HFFc6 (cell line): ENCODE measurements around the gene ZDHHC3. TPM values are rescaled to one million over a fixed set of nuclear protein-coding genes. Genes with fewer than 3 reads are reported as not detected.

Source experiments
- DNase-seq: peaks from one replicate; pipeline ENCODE4 v3.0.0-alpha.2; 2018
- H3K27ac Mint-ChIP-seq: 2 replicates; pipeline ENCODE4 v1.8.0; 2020; ENCODE audit warnings: mild to moderate bottlenecking, mixed read lengths
- H3K27me3 Mint-ChIP-seq: 2 replicates; pipeline ENCODE4 v1.8.0; 2021; ENCODE audit warnings: mild to moderate bottlenecking, moderate library complexity, mixed read lengths; ENCODE audit not compliant: insufficient read depth
- H3K36me3 Mint-ChIP-seq: 2 replicates; pipeline ENCODE4 v1.8.0; 2021; ENCODE audit warnings: low read depth, mixed read lengths
- H3K4me1 Mint-ChIP-seq: 2 replicates; pipeline ENCODE4 v1.8.0; 2020; ENCODE audit warnings: low read depth, mixed read lengths
- H3K4me3 Mint-ChIP-seq: 2 replicates; pipeline ENCODE4 v1.8.0; 2020; ENCODE audit warnings: mild to moderate bottlenecking, moderate library complexity, mixed read lengths
- H3K9me3 Mint-ChIP-seq: 2 replicates; pipeline ENCODE4 v1.8.0; 2020; ENCODE audit warnings: mild to moderate bottlenecking, mixed read lengths
- CTCF ChIP-seq: fragments of 200-600 bp; sonication (generic); IDR thresholded peaks from 2 replicates; pipeline ENCODE4 v1.5.0; 2021; ENCODE audit warnings: antibody characterized with exemption, mild to moderate bottlenecking
- total RNA-seq, 6 experiments: library from RNA; stranded (reverse); fragmentation: NEBNext Ultra II Directional; extraction: Animal tissue kit (Norgen Biotek cat#: 25700); gene quantifications; 2 replicates in 1 of 6; 3 replicates in 5 of 6; pipeline ENCODE4 v1.2.3, GENCODE V29; 2021

The ZDHHC3 gene
- total RNA-seq, 6 experiments from 2014 or later = 55.5 to 74.7 (median 64.4) TPM

GRCh38 chr3:44883999-44884431 lies 92.0 kb downstream of the ZDHHC3 start:
- peaks cover 4% of the 10 kb centered on the region; the same call in 1 of the 2 replicates for H3K36me3 Mint-ChIP-seq
- TF ChIP-seq CTCF = no peak
- peaks cover 4% of the 10 kb centered on the region; the same call in 1 of the 2 replicates for H3K27me3 Mint-ChIP-seq
- peak; percentile 73 for DNase-seq
- H3K9me3 Mint-ChIP-seq = no peaks in the 10 kb centered on the region
- peaks cover 43% of the 10 kb centered on the region for H3K4me1 Mint-ChIP-seq
- H3K4me3 Mint-ChIP-seq = peak overlapping the region; percentile 60
- peak overlapping the region; percentile 88 for H3K27ac Mint-ChIP-seq

GRCh38 chr3:44883213-44883955 lies 92.6 kb downstream of the ZDHHC3 start:
- no peaks in the 10 kb centered on the region for H3K9me3 Mint-ChIP-seq
- H3K36me3 Mint-ChIP-seq = peaks cover 4% of the 10 kb centered on the region; the same call in 1 of the 2 replicates
- H3K4me1 Mint-ChIP-seq = peaks cover 43% of the 10 kb centered on the region
- H3K27me3 Mint-ChIP-seq = peaks cover 4% of the 10 kb centered on the region; the same call in 1 of the 2 replicates
- peak; percentile 13; the same call in 1 of the 2 replicates for TF ChIP-seq CTCF
- peak overlapping the region; percentile 88 for H3K27ac Mint-ChIP-seq
- peak overlapping the region; percentile 60 for H3K4me3 Mint-ChIP-seq
- no peak for DNase-seq

GRCh38 chr3:44880284-44880683 lies 95.7 kb downstream of the ZDHHC3 start:
- H3K9me3 Mint-ChIP-seq = no peaks in the 10 kb centered on the region
- TF ChIP-seq CTCF = no peak
- H3K27me3 Mint-ChIP-seq = peaks cover 4% of the 10 kb centered on the region; the same call in 1 of the 2 replicates

GRCh38 chr3:44877333-44877732 lies 98.6 kb downstream of the ZDHHC3 start:
- H3K4me3 Mint-ChIP-seq = no peak overlapping the region
- DNase-seq = no peak
- no peaks in the 10 kb centered on the region for H3K9me3 Mint-ChIP-seq
- peaks cover 2% of the 10 kb centered on the region; the same call in 1 of the 2 replicates for H3K27me3 Mint-ChIP-seq
- no peaks in the 10 kb centered on the region for H3K36me3 Mint-ChIP-seq
- no peaks in the 10 kb centered on the region for H3K4me1 Mint-ChIP-seq
- no peak overlapping the region for H3K27ac Mint-ChIP-seq
- no peak for TF ChIP-seq CTCF

More at GRCh38 chr3:44880284-44880683, 95.7 kb downstream of the ZDHHC3 start:
- Mint-ChIP-seq H3K4me3 (no peak overlapping the region), H3K36me3 (no peaks in the 10 kb centered on the region), H3K27ac (no peak overlapping the region), H3K4me1 (peaks cover 23% of the 10 kb centered on the region)
- DNase-seq = no peak

- no peak for TF ChIP-seq CTCF
- no peak for DNase-seq
- Mint-ChIP-seq H3K9me3 (no peaks in the 10 kb centered on the region), H3K36me3 (no peaks in the 10 kb centered on the region), H3K4me3 (no peak overlapping the region), H3K27me3 (peaks cover 2% of the 10 kb centered on the region; the same call in 1 of the 2 replicates), H3K4me1 (no peaks in the 10 kb centered on the region), H3K27ac (no peak overlapping the region)
Observed at GRCh38 chr3:44875596-44875995, 100.4 kb downstream of the ZDHHC3 start.

Other genes with a start within 250 kb of the ZDHHC3 start
- 1 to 10 TPM; 1.0 to 2.0 (median 1.7) TPM for gene ZNF501, start 246.5 kb downstream of the ZDHHC3 start, total RNA-seq
- 10 to 100 TPM; 25.5 to 36.7 (median 30.1) TPM for gene KIAA1143, start 214.6 kb downstream of the ZDHHC3 start, total RNA-seq
- 10 to 100 TPM in 3 of 6 experiments, 1 to 10 TPM in 3; 4.4 to 11.9 (median 9.7) TPM for gene KIF15, start 214.4 kb downstream of the ZDHHC3 start, total RNA-seq
- 10 to 100 TPM; 13.9 to 19.9 (median 16.7) TPM for gene TMEM42, start 114.3 kb downstream of the ZDHHC3 start, total RNA-seq
- not detected for gene TGM4, start 101.6 kb downstream of the ZDHHC3 start, total RNA-seq
- 10 to 100 TPM; 41.0 to 54.1 (median 47.9) TPM for gene EXOSC7, start 70 bp upstream of the ZDHHC3 start, total RNA-seq
- 1 to 10 TPM in 5 of 6 experiments, under 1 TPM in 1; 1.00 to 1.9 (median 1.2) TPM for gene CLEC3B, start 50.1 kb upstream of the ZDHHC3 start, total RNA-seq
- 1 to 10 TPM in 4 of 6 experiments, under 1 TPM in 2; 0.78 to 2.1 (median 1.7) TPM for gene CDCP1, start 170.2 kb upstream of the ZDHHC3 start, total RNA-seq